Activated CD8-positive, alpha-beta memory T cell treated with anti-CD3 and anti-CD28 coated beads for 4 hours (primary cell): ENCODE results near the gene ATP5F1B.

Experiments
- DNase-seq, 2 donors: peaks; one replicate each; pipeline ENCODE4 v3.0.0-alpha.2; 2020; ENCODE audit warnings: low read depth in 2 of 2

ATP5F1B gene

GRCh38 chr12:56616925-56617324 is 28.9 kb downstream of the ATP5F1B start:
- DNase-seq, result no peak

- no peak for DNase-seq
Observed at GRCh38 chr12:56616244-56616643, 29.5 kb downstream of the ATP5F1B start.

- DNase-seq, result no peak
Observed at GRCh38 chr12:56614627-56615026, 31.2 kb downstream of the ATP5F1B start.

GRCh38 chr12:56604355-56604754 is 41.4 kb downstream of the ATP5F1B start:
- DNase-seq, result no peak

GRCh38 chr12:56602239-56602638 is 43.5 kb downstream of the ATP5F1B start:
- no peak for DNase-seq

- no peak for DNase-seq
Observed at GRCh38 chr12:56601503-56601902, 44.3 kb downstream of the ATP5F1B start.

GRCh38 chr12:56600753-56601152 is 45.0 kb downstream of the ATP5F1B start:
- DNase-seq, result no peak

GRCh38 chr12:56599797-56600196 is 46.0 kb downstream of the ATP5F1B start:
- no peak for DNase-seq

GRCh38 chr12:56599041-56599440 is 46.7 kb downstream of the ATP5F1B start:
- DNase-seq, result no peak

- no peak for DNase-seq
Observed at GRCh38 chr12:56596815-56597214, 49.0 kb downstream of the ATP5F1B start.

GRCh38 chr12:56593909-56594621 is 51.7 kb downstream of the ATP5F1B start:
- peak; percentile 31 to 32 for DNase-seq

- DNase-seq, result no peak
Observed at GRCh38 chr12:56591961-56592360, 53.8 kb downstream of the ATP5F1B start.

- no peak for DNase-seq
Observed at GRCh38 chr12:56591126-56591525, 54.7 kb downstream of the ATP5F1B start.

GRCh38 chr12:56590237-56590830 is 55.5 kb downstream of the ATP5F1B start:
- DNase-seq, result no peak

- DNase-seq, result no peak
Observed at GRCh38 chr12:56589783-56590182, 56.0 kb downstream of the ATP5F1B start.
